Karpas-422 (cell line): ENCODE results near the gene RIPK1. TPM values are rescaled to one million over a fixed set of nuclear protein-coding genes. Genes with fewer than 3 reads are reported as not detected.
"Not testable (repeated sequence)": the region's sequence is repeated elsewhere in the genome, so short reads cannot be mapped to it uniquely, and the experiment has no call there.

ENCODE experiments used
- DNase-seq: peaks from one replicate; pipeline ENCODE4 v3.0.0-alpha.2; 2015
- H2AFZ ChIP-seq: fragments of 200-600 bp; sonication (generic); 2 replicates; pipeline ENCODE4 v1.6.1; 2014; ENCODE audit warnings: antibody characterized with exemption, low read length, mixed read lengths
- H3K27ac ChIP-seq: fragments of 200-600 bp; sonication (generic); 2 replicates; pipeline ENCODE4 v1.5.1; 2014; ENCODE audit warnings: mild to moderate bottlenecking, low read length, moderate library complexity
- H3K27me3 ChIP-seq: fragments of 200-600 bp; sonication (generic); 2 replicates; pipeline ENCODE4 v1.6.1; 2014; ENCODE audit warnings: low read length, mixed read lengths
- H3K36me3 ChIP-seq: fragments of 200-600 bp; sonication (generic); 2 replicates; pipeline ENCODE4 v1.6.1; 2014; ENCODE audit warnings: low read length, mixed read lengths; ENCODE audit not compliant: insufficient read depth
- H3K4me1 ChIP-seq: fragments of 200-600 bp; sonication (generic); 2 replicates; pipeline ENCODE4 v1.6.1; 2014; ENCODE audit warnings: mild to moderate bottlenecking, low read length, mixed read lengths
- H3K4me2 ChIP-seq: fragments of 200-600 bp; sonication (generic); 2 replicates; pipeline ENCODE4 v1.6.1; 2014; ENCODE audit warnings: low read length, low read depth, mild to moderate bottlenecking; ENCODE audit not compliant: poor library complexity, severe bottlenecking
- H3K4me3 ChIP-seq: fragments of 200-600 bp; sonication (generic); 2 replicates; pipeline ENCODE4 v1.5.1; 2014; ENCODE audit warnings: mild to moderate bottlenecking, antibody characterized with exemption, low read length, mixed read lengths
- H3K79me2 ChIP-seq: fragments of 200-600 bp; sonication (generic); 2 replicates; pipeline ENCODE4 v1.6.1; 2014; ENCODE audit warnings: mild to moderate bottlenecking, low read length, mixed read lengths
- H3K9ac ChIP-seq: fragments of 200-600 bp; sonication (generic); 2 replicates; pipeline ENCODE4 v1.6.0; 2014; ENCODE audit warnings: low read length
- H3K9me2 ChIP-seq: fragments of 200-600 bp; sonication (generic), shearing (Covaris generic); replicated peaks from 2 replicates; pipeline ENCODE4 v1.6.0; 2014; ENCODE audit warnings: mild to moderate bottlenecking, low read length, moderate library complexity; ENCODE audit not compliant: insufficient read depth
- H3K9me3 ChIP-seq: fragments of 300-700, 200-600 bp; sonication (generic); 2 replicates; pipeline ENCODE4 v1.6.1; 2014; ENCODE audit warnings: low read length, mixed read lengths
- H4K20me1 ChIP-seq: fragments of 200-600 bp; sonication (generic); 2 replicates; pipeline ENCODE4 v1.6.1; 2014; ENCODE audit warnings: mild to moderate bottlenecking, antibody characterized with exemption, low read length, low read depth; ENCODE audit not compliant: insufficient read depth
- total RNA-seq: library from RNA; depleted of rRNA; stranded (reverse); fragments of >200 nt; shearing (Covaris generic); gene quantifications from 2 replicates; pipeline ENCODE4 v1.2.3, GENCODE V29; 2014; ENCODE audit warnings: low replicate concordance

The RIPK1 gene
- total RNA-seq, 1 experiment from 2014 or later: 9.6 TPM

GRCh38 chr6:3052481-3053230 is 15.6 kb upstream of the RIPK1 start:
- Histone ChIP-seq H3K4me1 (peaks cover 27% of the 10 kb centered on the region), H3K79me2 (no peaks in the 10 kb centered on the region), H3K9ac (no peak overlapping the region), H3K36me3 (no peaks in the 10 kb centered on the region), H3K9me2 (no peaks in the 10 kb centered on the region), H3K4me2 (peak overlapping the region; percentile 49), H3K27me3 (no peaks in the 10 kb centered on the region), H3K27ac (no peak overlapping the region), H3K4me3 (peak overlapping the region; percentile 53; the same call in 1 of the 2 replicates), H3K9me3 (no peaks in the 10 kb centered on the region), H2AFZ (no peak overlapping the region), H4K20me1 (no peaks in the 10 kb centered on the region)
- DNase-seq: no peak

GRCh38 chr6:3053231-3053508 is 15.1 kb upstream of the RIPK1 start:
- Histone ChIP-seq H3K4me2 (peak overlapping the region; percentile 49), H3K9me2 (no peaks in the 10 kb centered on the region), H3K4me3 (peak overlapping the region; percentile 53; the same call in 1 of the 2 replicates), H2AFZ (peak overlapping the region; percentile 77), H3K27me3 (no peaks in the 10 kb centered on the region), H3K27ac (no peak overlapping the region), H3K9me3 (no peaks in the 10 kb centered on the region), H3K4me1 (peaks cover 29% of the 10 kb centered on the region), H3K9ac (peak overlapping the region; percentile 49), H3K36me3 (no peaks in the 10 kb centered on the region), H4K20me1 (no peaks in the 10 kb centered on the region), H3K79me2 (no peaks in the 10 kb centered on the region)
- no peak for DNase-seq

- not testable (repeated sequence) for H4K20me1 ChIP-seq, H3K4me2 ChIP-seq, H3K9ac ChIP-seq, H3K4me3 ChIP-seq, H3K27me3 ChIP-seq, H3K9me2 ChIP-seq, H3K79me2 ChIP-seq, H3K9me3 ChIP-seq, H3K36me3 ChIP-seq, H3K27ac ChIP-seq, H2AFZ ChIP-seq
- peak; percentile 61 for DNase-seq
- peaks cover 29% of the 10 kb centered on the region for H3K4me1 ChIP-seq
These were observed 13.8 kb upstream of the RIPK1 start for GRCh38 chr6:3054229-3055157.

GRCh38 chr6:3055158-3055499 is 13.2 kb upstream of the RIPK1 start:
- not testable (repeated sequence) for H2AFZ ChIP-seq

GRCh38 chr6:3057063-3057770 is 11.1 kb upstream of the RIPK1 start:
- no peaks in the 10 kb centered on the region for H3K27me3 ChIP-seq
- no peak overlapping the region for H3K9ac ChIP-seq
- H3K4me3 ChIP-seq: no peak overlapping the region
- H3K4me2 ChIP-seq: no peak overlapping the region
- H2AFZ ChIP-seq: no peak overlapping the region
- no peaks in the 10 kb centered on the region for H3K9me3 ChIP-seq
- H3K36me3 ChIP-seq: no peaks in the 10 kb centered on the region
- no peak for DNase-seq
- no peaks in the 10 kb centered on the region for H3K9me2 ChIP-seq
- peaks cover 38% of the 10 kb centered on the region for H3K4me1 ChIP-seq
- H3K79me2 ChIP-seq: no peaks in the 10 kb centered on the region
- H4K20me1 ChIP-seq: no peaks in the 10 kb centered on the region
- H3K27ac ChIP-seq: no peak overlapping the region

More at GRCh38 chr6:3055158-3055499, 13.2 kb upstream of the RIPK1 start:
- H3K4me1 ChIP-seq: peaks cover 29% of the 10 kb centered on the region
- H3K4me3 ChIP-seq, H3K27me3 ChIP-seq, H3K9me2 ChIP-seq, H3K4me2 ChIP-seq, H3K36me3 ChIP-seq, H3K9me3 ChIP-seq, H3K27ac ChIP-seq, H3K9ac ChIP-seq, H4K20me1 ChIP-seq, H3K79me2 ChIP-seq: not testable (repeated sequence)
- peak; percentile 49 for DNase-seq

- Histone ChIP-seq H3K9me2 (no peaks in the 10 kb centered on the region), H3K4me1 (peaks cover 31% of the 10 kb centered on the region), H3K9me3 (no peaks in the 10 kb centered on the region), H3K27ac (no peak overlapping the region), H3K27me3 (no peaks in the 10 kb centered on the region), H3K79me2 (no peaks in the 10 kb centered on the region), H3K4me2 (no peak overlapping the region), H2AFZ (no peak overlapping the region), H3K4me3 (no peak overlapping the region), H3K9ac (no peak overlapping the region), H3K36me3 (no peaks in the 10 kb centered on the region), H4K20me1 (no peaks in the 10 kb centered on the region)
- no peak for DNase-seq
These were observed 9.3 kb upstream of the RIPK1 start for GRCh38 chr6:3058957-3059356.

GRCh38 chr6:3060092-3060491 is 8.2 kb upstream of the RIPK1 start:
- H3K27me3 ChIP-seq, H3K9me2 ChIP-seq, H3K79me2 ChIP-seq, H3K36me3 ChIP-seq, H3K27ac ChIP-seq, H3K4me2 ChIP-seq, H4K20me1 ChIP-seq, H3K9ac ChIP-seq, DNase-seq, H3K4me3 ChIP-seq, H2AFZ ChIP-seq, H3K9me3 ChIP-seq: not testable (repeated sequence)
- peaks cover 29% of the 10 kb centered on the region for H3K4me1 ChIP-seq

GRCh38 chr6:3061501-3061941 is 6.8 kb upstream of the RIPK1 start:
- Histone ChIP-seq H3K79me2 (no peaks in the 10 kb centered on the region), H3K9me2 (no peaks in the 10 kb centered on the region), H3K4me1 (peaks cover 22% of the 10 kb centered on the region), H3K27ac (no peak overlapping the region), H2AFZ (no peak overlapping the region), H3K36me3 (no peaks in the 10 kb centered on the region), H3K9me3 (no peaks in the 10 kb centered on the region), H3K4me3 (no peak overlapping the region), H3K4me2 (no peak overlapping the region), H4K20me1 (peaks cover 4% of the 10 kb centered on the region; the same call in 1 of the 2 replicates), H3K27me3 (no peaks in the 10 kb centered on the region), H3K9ac (no peak overlapping the region)
- DNase-seq: no peak
